Omental fat pad (tissue), 4 donors: ENCODE data around the gene FNBP1. TPM values are rescaled to one million over a fixed set of nuclear protein-coding genes. Genes with fewer than 3 reads are reported as not detected.
"Not testable (repeated sequence)": the region's sequence is repeated elsewhere in the genome, so short reads cannot be mapped to it uniquely, and the experiment has no call there.

ENCODE experiments used
- ATAC-seq: fragments of 150-250 bp; one replicate; pipeline ENCODE4 v1.9.1; 2016; ENCODE audit warnings: mild to moderate bottlenecking, moderate library complexity; ENCODE audit not compliant: low FRiP score
- DNase-seq: peaks from one replicate; pipeline ENCODE4 v3.0.0-alpha.2; 2019; ENCODE audit warnings: low spot score
- total RNA-seq, 4 donors: library from RNA; depleted of rRNA; stranded (reverse); fragments of >200 nt; gene quantifications; one replicate each; pipeline ENCODE4 v1.1.0, GENCODE V29; 2016
- TF ChIP-seq, protein P1 (sequence below), 3 donors: fragments of 450-650 bp; IDR thresholded peaks; one replicate each; pipeline ENCODE4 v1.5.1; 2016 to 2017; ENCODE audit warnings: antibody characterized with exemption in 3 of 3, mild to moderate bottlenecking in 3 of 3, moderate library complexity in 2 of 3

The FNBP1 gene
- total RNA-seq, 4 donors from 2014 or later: 38.7 to 53.4 (median 45.9) TPM

DNA sequence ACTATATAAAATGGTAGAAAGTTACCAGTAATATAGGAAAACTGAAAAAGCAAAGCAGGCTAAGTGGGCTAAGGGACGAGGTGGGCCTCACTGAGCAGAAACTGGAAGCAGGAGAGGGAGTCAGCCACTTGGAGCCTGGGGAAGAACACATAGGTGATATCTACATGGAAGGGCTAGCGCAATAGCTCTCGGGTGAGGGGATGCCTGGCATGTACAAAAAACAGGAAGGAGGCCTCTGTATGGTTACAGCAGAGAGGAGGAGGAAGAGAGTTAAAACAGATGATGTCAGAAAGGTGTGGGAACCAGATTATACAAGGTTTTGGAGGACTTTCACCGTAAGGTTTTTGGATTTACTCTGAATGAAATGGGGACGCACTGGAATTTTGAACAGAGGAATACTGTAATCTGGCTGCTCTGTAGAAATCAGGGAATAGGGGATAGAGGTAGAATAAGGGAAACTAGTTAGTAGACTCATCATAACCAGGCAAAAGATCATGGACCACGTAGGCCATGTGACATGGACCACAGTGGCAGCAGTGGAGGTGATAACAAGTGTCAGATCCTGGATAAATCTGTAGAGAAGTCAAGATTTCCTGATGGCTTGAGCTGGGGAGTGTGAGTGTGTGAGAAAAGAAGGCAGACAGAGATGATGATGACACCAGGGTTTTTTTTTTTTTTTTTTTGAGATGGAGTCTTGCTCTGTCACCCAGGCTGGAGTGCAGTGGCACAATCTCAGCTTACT lies 52.5 kb downstream of the FNBP1 start:
- TF ChIP-seq, protein P1, sequence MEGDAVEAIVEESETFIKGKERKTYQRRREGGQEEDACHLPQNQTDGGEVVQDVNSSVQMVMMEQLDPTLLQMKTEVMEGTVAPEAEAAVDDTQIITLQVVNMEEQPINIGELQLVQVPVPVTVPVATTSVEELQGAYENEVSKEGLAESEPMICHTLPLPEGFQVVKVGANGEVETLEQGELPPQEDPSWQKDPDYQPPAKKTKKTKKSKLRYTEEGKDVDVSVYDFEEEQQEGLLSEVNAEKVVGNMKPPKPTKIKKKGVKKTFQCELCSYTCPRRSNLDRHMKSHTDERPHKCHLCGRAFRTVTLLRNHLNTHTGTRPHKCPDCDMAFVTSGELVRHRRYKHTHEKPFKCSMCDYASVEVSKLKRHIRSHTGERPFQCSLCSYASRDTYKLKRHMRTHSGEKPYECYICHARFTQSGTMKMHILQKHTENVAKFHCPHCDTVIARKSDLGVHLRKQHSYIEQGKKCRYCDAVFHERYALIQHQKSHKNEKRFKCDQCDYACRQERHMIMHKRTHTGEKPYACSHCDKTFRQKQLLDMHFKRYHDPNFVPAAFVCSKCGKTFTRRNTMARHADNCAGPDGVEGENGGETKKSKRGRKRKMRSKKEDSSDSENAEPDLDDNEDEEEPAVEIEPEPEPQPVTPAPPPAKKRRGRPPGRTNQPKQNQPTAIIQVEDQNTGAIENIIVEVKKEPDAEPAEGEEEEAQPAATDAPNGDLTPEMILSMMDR (IDR thresholded peaks at IDR 0.05): no peak
- ATAC-seq: peak; percentile 20

GRCh38 chr9:129989740-129990139 lies 53.2 kb downstream of the FNBP1 start:
- ATAC-seq (no peak), DNase-seq (no peak)
- TF ChIP-seq, protein P1 (IDR thresholded peaks at IDR 0.05): no peak

More for the DNA sequence above, 52.5 kb downstream of the FNBP1 start:
- no peak for DNase-seq

DNA sequence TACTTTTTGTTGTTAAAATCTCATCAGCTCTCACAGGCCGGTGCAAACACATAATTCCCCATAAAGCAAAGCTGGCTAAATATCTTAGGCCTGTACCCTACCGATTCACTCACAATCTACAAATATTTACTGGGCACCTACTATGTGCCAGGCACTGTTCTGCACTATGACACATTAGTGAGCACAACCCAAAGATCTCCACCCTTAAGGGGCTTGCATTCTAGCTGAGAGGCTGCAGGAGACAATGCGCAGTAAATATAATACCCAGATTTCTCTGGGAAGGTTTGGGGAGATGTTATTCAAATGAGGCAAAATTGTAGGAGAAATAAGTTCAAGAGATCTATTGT lies 53.7 kb downstream of the FNBP1 start:
- TF ChIP-seq, protein P1 (IDR thresholded peaks at IDR 0.05): no peak
- ATAC-seq (no peak), DNase-seq (no peak)

GRCh38 chr9:129988607-129989361 lies 54.2 kb downstream of the FNBP1 start:
- TF ChIP-seq, protein P1 (IDR thresholded peaks at IDR 0.05): no peak
- no peak for ATAC-seq
- DNase-seq: no peak

GRCh38 chr9:129987941-129988340 lies 55.0 kb downstream of the FNBP1 start:
- DNase-seq (no peak), ATAC-seq (no peak)
- TF ChIP-seq, protein P1 (IDR thresholded peaks at IDR 0.05): no peak

DNA sequence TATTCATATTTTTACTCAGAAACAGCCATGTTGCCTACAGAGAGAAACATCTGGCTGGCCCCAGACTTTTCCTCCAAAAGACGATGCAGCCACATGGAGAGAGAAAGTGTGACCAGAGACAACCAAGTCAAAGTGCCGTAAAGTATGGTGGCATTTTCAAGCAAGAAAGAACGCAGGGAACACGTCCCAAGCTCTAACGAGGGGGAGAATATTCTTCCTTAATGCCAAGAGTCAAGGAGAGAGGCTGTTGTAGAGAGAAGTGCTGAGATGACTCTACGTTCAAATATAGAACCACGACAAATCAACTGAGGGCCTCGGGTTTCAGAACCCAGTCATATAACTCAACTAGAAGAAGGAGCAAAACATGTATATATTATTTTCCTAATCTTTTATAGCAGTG lies 55.9 kb downstream of the FNBP1 start:
- ATAC-seq (no peak), DNase-seq (no peak)
- TF ChIP-seq, protein P1 (IDR thresholded peaks at IDR 0.05): no peak

GRCh38 chr9:129984589-129984988 lies 58.4 kb downstream of the FNBP1 start:
- DNase-seq, ATAC-seq: not testable (repeated sequence)
